ENCODE results near the gene FGF22. TPM values are rescaled to one million over a fixed set of nuclear protein-coding genes. Genes with fewer than 3 reads are reported as not detected.

The FGF22 gene
- total RNA-seq, 6 donors from 2014 or later, result 0.40 to 6.3 (median 1.2) TPM; not detected in 1

GRCh38 chr19:648904-649801 lies 9.5 kb downstream of the FGF22 start:
- no peaks in the 10 kb centered on the region for H3K4me1 ChIP-seq
- no peaks in the 10 kb centered on the region for H3K9me3 ChIP-seq
- no peak overlapping the region for H3K27ac ChIP-seq
- no peak for TF ChIP-seq POLR2A (IDR thresholded peaks at IDR 0.05)
- TF ChIP-seq CTCF (IDR thresholded peaks at IDR 0.05), result no peak
- TF ChIP-seq EP300 (IDR thresholded peaks at IDR 0.05), result no peak
- no peak for TF ChIP-seq POLR2AphosphoS5 (IDR thresholded peaks at IDR 0.05)
- no peaks in the 10 kb centered on the region for H3K27me3 ChIP-seq
- peaks cover 29 to 96% (median 85%) of the 10 kb centered on the region in 4 donors for H3K36me3 ChIP-seq
- no peak for ATAC-seq (ENCODE audit: low FRiP score in 2 of 2)
- peak in 1 of 2 donors; percentile 80 for DNase-seq
- H3K4me3 ChIP-seq, result no peak overlapping the region
- WGBS, 2 donors, result 90 to 96% methylated on average over 35 to 40 of the region's 53 CpGs

- DNase-seq, result peak in 1 of 2 donors; percentile 55
- 91 to 94% methylated on average over 10 to 11 of the region's 11 CpGs for WGBS, 2 donors
- no peaks in the 10 kb centered on the region for H3K27me3 ChIP-seq
- no peak overlapping the region for H3K27ac ChIP-seq
- TF ChIP-seq EP300 (IDR thresholded peaks at IDR 0.05) (no peak), POLR2A (IDR thresholded peaks at IDR 0.05) (no peak), CTCF (IDR thresholded peaks at IDR 0.05) (no peak), POLR2AphosphoS5 (IDR thresholded peaks at IDR 0.05) (no peak)
- no peak for ATAC-seq (ENCODE audit: low FRiP score in 2 of 2)
- H3K36me3 ChIP-seq, result peaks cover 29 to 93% (median 78%) of the 10 kb centered on the region in 4 donors
- no peak overlapping the region for H3K4me3 ChIP-seq
- no peaks in the 10 kb centered on the region for H3K4me1 ChIP-seq
- H3K9me3 ChIP-seq, result no peaks in the 10 kb centered on the region
These were observed 10.4 kb downstream of the FGF22 start for GRCh38 chr19:650121-650520.

GRCh38 chr19:651114-651818 lies 11.6 kb downstream of the FGF22 start:
- Histone ChIP-seq H3K27ac (no peak overlapping the region), H3K27me3 (no peaks in the 10 kb centered on the region), H3K4me1 (peaks cover 0 to 7% (median 0%) of the 10 kb centered on the region in 4 donors), H3K9me3 (no peaks in the 10 kb centered on the region), H3K36me3 (peaks cover 29 to 85% (median 70%) of the 10 kb centered on the region in 4 donors), H3K4me3 (no peak overlapping the region)
- TF ChIP-seq POLR2AphosphoS5 (IDR thresholded peaks at IDR 0.05), result no peak
- 97% methylated on average over 20 to 54 of the region's 58 CpGs for WGBS, 2 donors
- ATAC-seq (ENCODE audit: low FRiP score in 2 of 2) (no peak), DNase-seq (peak in 1 of 2 donors; percentile 77)

GRCh38 chr19:651991-652390 lies 12.3 kb downstream of the FGF22 start:
- Histone ChIP-seq H3K4me1 (peaks cover 0 to 14% (median 0%) of the 10 kb centered on the region in 4 donors), H3K27ac (no peak overlapping the region), H3K9me3 (no peaks in the 10 kb centered on the region), H3K27me3 (no peaks in the 10 kb centered on the region), H3K4me3 (no peak overlapping the region), H3K36me3 (peaks cover 26 to 82% (median 63%) of the 10 kb centered on the region in 4 donors)
- TF ChIP-seq POLR2A (IDR thresholded peaks at IDR 0.05) (no peak), EP300 (IDR thresholded peaks at IDR 0.05) (no peak)
- ATAC-seq (ENCODE audit: low FRiP score in 2 of 2) (no peak), DNase-seq (peak in 1 of 2 donors; percentile 70)
- WGBS, 2 donors, result 87% methylated on average over 20 to 22 of the region's 24 CpGs

GRCh38 chr19:652467-653389 lies 13.0 kb downstream of the FGF22 start:
- WGBS, 2 donors, result 91 to 94% methylated on average over 30 to 42 of the region's 54 CpGs
- DNase-seq, result peak in 1 of 2 donors; percentile 75
- no peak for ATAC-seq (ENCODE audit: low FRiP score in 2 of 2)
- TF ChIP-seq EP300 (IDR thresholded peaks at IDR 0.05) (no peak), POLR2AphosphoS5 (IDR thresholded peaks at IDR 0.05) (no peak), CTCF (IDR thresholded peaks at IDR 0.05) (no peak), POLR2A (IDR thresholded peaks at IDR 0.05) (no peak)
- Histone ChIP-seq H3K9me3 (no peaks in the 10 kb centered on the region), H3K36me3 (peaks cover 21 to 81% (median 56%) of the 10 kb centered on the region in 4 donors), H3K4me1 (peaks cover 0 to 21% (median 1%) of the 10 kb centered on the region in 4 donors), H3K27ac (no peak overlapping the region), H3K27me3 (no peaks in the 10 kb centered on the region), H3K4me3 (no peak overlapping the region)

Measured in upper lobe of left lung (tissue), 6 donors.